WERI-Rb-1 (cell line): Measurements from ENCODE around the gene YPEL5.

Experiments
- DNase-seq: peaks from one replicate; pipeline ENCODE4 v3.0.0-alpha.2; 2020
- H3K27ac ChIP-seq: fragments of 250-450 bp; sonication (Bioruptor Pico); 2 replicates; pipeline ENCODE4 v1.5.1; 2020; ENCODE audit warnings: mild to moderate bottlenecking, moderate library complexity
- H3K27me3 ChIP-seq: fragments of 250-450 bp; sonication (Bioruptor Pico); 2 replicates; pipeline ENCODE4 v1.5.1; 2021; ENCODE audit warnings: mild to moderate bottlenecking, low read depth, moderate library complexity; ENCODE audit not compliant: insufficient read depth, severe bottlenecking
- H3K36me3 ChIP-seq: fragments of 250-450 bp; sonication (Bioruptor Pico); 2 replicates; pipeline ENCODE4 v1.5.1; 2020; ENCODE audit warnings: mild to moderate bottlenecking, moderate library complexity
- H3K4me3 ChIP-seq: 2 replicates; pipeline ENCODE4 v1.5.1; 2011; ENCODE audit warnings: low read depth, mild to moderate bottlenecking, control low read depth, low read length
- H3K9me3 ChIP-seq: fragments of 250-450 bp; sonication (Bioruptor Pico); 2 replicates; pipeline ENCODE4 v1.5.1; 2021; ENCODE audit warnings: mild to moderate bottlenecking, moderate library complexity; ENCODE audit not compliant: severe bottlenecking
- TF ChIP-seq, protein P1 (sequence below): IDR thresholded peaks from 2 replicates; pipeline ENCODE4 v1.5.1; 2011; ENCODE audit warnings: low read depth, mild to moderate bottlenecking, control low read depth, inconsistent platforms, low read length

YPEL5 gene

DNA sequence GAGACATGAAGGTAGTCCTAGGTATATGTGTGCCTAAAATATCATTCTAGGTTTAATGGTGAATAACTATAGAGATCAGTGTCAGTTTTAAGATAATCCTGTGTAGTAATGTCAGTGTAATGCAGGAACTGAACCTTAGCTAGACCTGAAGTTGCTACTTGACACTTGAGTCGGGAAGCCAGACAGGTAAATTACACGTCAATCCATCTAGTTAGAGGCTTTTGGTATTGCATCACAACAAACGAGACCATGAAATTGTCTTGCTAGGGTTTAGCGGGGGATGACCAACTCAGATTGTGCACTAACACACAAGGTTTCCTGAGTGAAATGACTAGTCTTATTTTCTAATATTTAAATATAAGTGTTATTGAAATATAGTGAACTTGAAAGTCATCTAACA lies 2.0 kb downstream of the YPEL5 start:
- DNase-seq = no peak
- Histone ChIP-seq H3K4me3 (no peak overlapping the region), H3K27ac (no peak overlapping the region), H3K36me3 (0 out of 2 replicates have a peak, but pooled peaks cover 2% of the 10 kb centered on the region), H3K27me3 (no peaks in the 10 kb centered on the region), H3K9me3 (no peaks in the 10 kb centered on the region)
- TF ChIP-seq, protein P1, sequence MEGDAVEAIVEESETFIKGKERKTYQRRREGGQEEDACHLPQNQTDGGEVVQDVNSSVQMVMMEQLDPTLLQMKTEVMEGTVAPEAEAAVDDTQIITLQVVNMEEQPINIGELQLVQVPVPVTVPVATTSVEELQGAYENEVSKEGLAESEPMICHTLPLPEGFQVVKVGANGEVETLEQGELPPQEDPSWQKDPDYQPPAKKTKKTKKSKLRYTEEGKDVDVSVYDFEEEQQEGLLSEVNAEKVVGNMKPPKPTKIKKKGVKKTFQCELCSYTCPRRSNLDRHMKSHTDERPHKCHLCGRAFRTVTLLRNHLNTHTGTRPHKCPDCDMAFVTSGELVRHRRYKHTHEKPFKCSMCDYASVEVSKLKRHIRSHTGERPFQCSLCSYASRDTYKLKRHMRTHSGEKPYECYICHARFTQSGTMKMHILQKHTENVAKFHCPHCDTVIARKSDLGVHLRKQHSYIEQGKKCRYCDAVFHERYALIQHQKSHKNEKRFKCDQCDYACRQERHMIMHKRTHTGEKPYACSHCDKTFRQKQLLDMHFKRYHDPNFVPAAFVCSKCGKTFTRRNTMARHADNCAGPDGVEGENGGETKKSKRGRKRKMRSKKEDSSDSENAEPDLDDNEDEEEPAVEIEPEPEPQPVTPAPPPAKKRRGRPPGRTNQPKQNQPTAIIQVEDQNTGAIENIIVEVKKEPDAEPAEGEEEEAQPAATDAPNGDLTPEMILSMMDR = no peak

DNA sequence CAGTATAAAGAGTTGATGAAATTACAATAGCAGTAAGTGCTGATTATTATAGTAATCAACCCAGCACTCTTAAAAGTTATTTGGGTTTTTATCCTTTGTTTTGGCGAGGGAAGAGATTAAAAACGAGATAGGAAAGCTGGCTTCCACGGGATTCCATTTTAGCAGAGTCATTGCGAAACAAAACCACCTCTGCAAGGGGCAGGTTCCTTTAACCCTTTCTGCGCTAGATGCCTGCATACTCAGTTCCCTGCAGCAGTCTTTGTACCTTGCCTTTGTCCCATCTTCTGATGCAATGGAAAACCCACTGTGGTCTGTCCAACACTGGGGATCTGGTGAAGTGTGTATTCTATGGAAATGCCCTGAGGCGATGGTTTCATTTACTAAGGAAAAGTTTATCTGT lies 2.7 kb downstream of the YPEL5 start:
- Histone ChIP-seq H3K9me3 (no peaks in the 10 kb centered on the region), H3K27ac (no peak overlapping the region), H3K27me3 (no peaks in the 10 kb centered on the region), H3K36me3 (0 out of 2 replicates have a peak, but pooled peaks cover 2% of the 10 kb centered on the region), H3K4me3 (no peak overlapping the region)
- DNase-seq = no peak
- TF ChIP-seq, protein P1 = no peak

DNA sequence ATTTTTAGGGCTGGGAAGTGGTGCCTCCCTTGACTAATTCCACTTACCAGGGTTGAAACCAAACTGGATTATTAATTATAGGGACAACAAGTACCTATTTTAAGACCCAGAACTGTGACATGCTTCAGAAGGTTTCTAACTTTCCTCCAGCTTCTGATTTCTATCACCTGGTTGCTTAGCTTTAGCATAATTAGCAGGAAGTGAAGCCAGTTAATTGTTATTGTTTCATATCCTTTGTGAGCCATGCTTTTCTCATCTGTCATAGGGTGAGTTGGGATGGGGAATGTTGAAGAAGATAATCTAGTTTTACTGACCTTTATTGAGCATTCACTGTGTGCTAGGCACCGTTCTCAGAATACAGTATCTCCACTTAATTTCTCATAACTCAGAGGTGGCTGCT lies 3.2 kb downstream of the YPEL5 start:
- Histone ChIP-seq H3K36me3 (0 out of 2 replicates have a peak, but pooled peaks cover 2% of the 10 kb centered on the region), H3K4me3 (no peak overlapping the region), H3K27ac (no peak overlapping the region), H3K27me3 (no peaks in the 10 kb centered on the region), H3K9me3 (no peaks in the 10 kb centered on the region)
- no peak for DNase-seq
- TF ChIP-seq, protein P1 = no peak

DNA sequence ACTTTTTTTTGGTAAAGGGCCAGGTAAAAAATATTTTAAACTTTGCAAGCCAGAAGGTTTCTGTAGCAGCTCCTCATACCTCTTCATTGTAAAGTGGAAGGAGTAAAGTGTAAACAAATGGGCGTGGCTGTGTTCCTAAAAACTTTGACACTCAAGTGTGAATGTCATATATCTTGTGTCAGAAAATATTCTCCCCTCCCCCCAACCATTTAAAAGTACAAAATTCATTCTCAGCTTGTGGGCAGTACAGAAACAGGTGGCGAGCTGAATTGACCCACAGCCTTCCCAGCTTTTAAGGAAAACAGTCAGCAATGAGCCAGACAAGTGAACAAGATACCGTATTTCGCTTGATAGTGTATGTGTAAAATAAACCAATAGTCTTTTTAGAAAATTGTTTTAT lies 4.0 kb downstream of the YPEL5 start:
- Histone ChIP-seq H3K27me3 (no peaks in the 10 kb centered on the region), H3K9me3 (no peaks in the 10 kb centered on the region), H3K4me3 (no peak overlapping the region), H3K27ac (no peak overlapping the region), H3K36me3 (0 out of 2 replicates have a peak, but pooled peaks cover 2% of the 10 kb centered on the region)
- TF ChIP-seq, protein P1 = no peak
- no peak for DNase-seq

DNA sequence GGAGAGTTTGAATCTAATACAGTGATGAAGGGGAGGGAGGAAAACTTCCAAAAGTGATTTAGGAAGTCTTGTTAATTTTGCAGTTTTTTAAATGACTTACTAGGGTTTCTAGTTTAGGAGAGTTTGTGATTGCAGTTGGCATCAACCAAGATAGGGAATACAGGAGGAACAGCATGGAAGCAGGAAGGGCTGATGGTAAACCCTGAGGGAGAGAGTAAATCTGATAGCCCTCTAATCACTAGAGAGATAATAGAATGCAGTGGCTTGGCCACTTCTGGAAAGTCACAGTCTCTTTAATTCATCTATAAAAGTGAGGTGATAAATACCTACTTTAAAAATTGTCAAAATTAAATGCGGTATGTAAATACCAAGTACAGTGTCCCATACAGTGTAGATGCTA lies 5.6 kb downstream of the YPEL5 start:
- Histone ChIP-seq H3K36me3 (peaks cover 8% of the 10 kb centered on the region; the same call in 1 of the 2 replicates), H3K27me3 (no peaks in the 10 kb centered on the region), H3K9me3 (no peaks in the 10 kb centered on the region), H3K4me3 (no peak overlapping the region), H3K27ac (no peak overlapping the region)
- no peak for DNase-seq
- TF ChIP-seq, protein P1 = no peak

DNA sequence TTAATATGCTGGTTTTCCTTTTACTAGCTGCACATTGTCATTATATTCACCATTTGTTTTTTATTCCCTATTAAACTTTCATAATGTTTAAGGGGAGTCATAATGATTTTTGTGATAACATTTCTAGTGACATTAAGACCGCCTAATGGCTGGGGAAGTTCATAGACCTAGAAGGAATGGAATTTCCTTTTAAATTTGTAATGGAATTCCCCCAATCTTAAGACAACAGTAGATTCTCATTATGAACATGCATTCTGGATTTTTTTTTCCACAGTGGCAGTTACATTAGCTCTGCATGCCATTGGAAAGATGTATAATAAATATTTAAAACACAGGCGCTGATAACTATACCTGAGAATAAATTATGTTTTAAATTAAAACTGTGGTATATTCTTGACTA lies 8.4 kb downstream of the YPEL5 start:
- H3K36me3 ChIP-seq = peaks cover 29% of the 10 kb centered on the region
- no peak overlapping the region for H3K27ac ChIP-seq
- no peaks in the 10 kb centered on the region for H3K9me3 ChIP-seq
- no peak overlapping the region for H3K4me3 ChIP-seq
- DNase-seq = no peak
- H3K27me3 ChIP-seq = no peaks in the 10 kb centered on the region
- TF ChIP-seq, protein P1 = no peak
